Fibroblast of the aortic adventitia (primary cell): ENCODE measurements around the gene CARD10. TPM values are rescaled to one million over a fixed set of nuclear protein-coding genes. Genes with fewer than 3 reads are reported as not detected.

ENCODE experiments used
- DNase-seq: peaks from one replicate; pipeline ENCODE4 v3.0.0-alpha.2; 2010; ENCODE audit warnings: low read depth
- H3K4me3 ChIP-seq: 2 replicates; pipeline ENCODE4 v1.5.1; 2011; ENCODE audit warnings: low read depth, mild to moderate bottlenecking, control low read depth, low read length, moderate library complexity
- total RNA-seq: library from RNA; depleted of rRNA; stranded (reverse); fragments of >200 nt; gene quantifications from 2 replicates; pipeline ENCODE4 v1.2.3, GENCODE V29; 2012; ENCODE audit warnings: low replicate concordance
- TF ChIP-seq, protein P1 (sequence below): IDR thresholded peaks from 2 replicates; pipeline ENCODE4 v1.5.1; 2011; ENCODE audit warnings: mild to moderate bottlenecking, low read length, control low read depth, inconsistent platforms; ENCODE audit not compliant: insufficient read depth

Gene CARD10
- total RNA-seq, 1 donor: 13.1 TPM

DNA sequence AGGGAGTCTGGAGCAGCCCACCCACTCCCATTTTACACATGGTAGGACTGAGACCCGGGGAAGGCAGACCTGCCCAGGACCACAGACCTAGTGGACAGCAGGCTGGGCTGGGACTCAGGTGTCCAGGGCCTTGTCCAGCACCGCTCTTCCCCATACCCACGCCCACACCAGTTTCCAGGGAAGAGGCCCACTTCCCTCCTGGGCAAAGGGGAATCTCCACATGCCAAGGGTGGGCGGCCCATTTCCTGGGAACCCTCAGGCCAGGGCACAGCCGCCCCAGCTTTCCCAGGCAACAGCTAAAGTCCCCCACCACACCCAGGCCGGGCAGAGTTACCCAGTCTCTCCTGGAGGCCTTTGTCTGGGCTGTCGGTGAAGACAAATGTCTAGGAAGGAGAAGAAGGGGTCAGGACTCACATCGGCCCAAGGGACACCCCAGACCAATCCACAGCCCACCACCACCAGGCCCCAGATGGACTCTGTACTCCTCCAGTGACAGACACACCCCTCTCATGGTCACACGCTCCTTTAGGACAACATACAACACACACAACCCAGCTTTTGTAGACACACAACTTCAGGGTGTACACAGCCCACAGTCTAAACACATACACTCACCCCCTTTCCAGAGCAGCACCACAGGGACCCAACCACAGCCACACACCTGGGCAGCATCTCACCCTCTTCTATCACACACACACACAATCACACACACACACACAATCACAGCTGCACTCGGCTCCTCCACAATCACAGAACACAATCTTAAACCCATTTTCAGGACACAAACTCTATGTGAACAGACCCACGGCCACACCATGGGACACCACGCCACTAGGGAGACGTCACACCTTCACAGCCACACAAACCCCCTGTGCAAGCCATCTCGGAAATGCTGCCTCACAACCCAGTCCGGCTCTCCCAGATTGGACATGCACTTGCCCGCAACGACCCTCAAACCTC, 38.5 kb downstream of the CARD10 start:
- TF ChIP-seq, protein P1, sequence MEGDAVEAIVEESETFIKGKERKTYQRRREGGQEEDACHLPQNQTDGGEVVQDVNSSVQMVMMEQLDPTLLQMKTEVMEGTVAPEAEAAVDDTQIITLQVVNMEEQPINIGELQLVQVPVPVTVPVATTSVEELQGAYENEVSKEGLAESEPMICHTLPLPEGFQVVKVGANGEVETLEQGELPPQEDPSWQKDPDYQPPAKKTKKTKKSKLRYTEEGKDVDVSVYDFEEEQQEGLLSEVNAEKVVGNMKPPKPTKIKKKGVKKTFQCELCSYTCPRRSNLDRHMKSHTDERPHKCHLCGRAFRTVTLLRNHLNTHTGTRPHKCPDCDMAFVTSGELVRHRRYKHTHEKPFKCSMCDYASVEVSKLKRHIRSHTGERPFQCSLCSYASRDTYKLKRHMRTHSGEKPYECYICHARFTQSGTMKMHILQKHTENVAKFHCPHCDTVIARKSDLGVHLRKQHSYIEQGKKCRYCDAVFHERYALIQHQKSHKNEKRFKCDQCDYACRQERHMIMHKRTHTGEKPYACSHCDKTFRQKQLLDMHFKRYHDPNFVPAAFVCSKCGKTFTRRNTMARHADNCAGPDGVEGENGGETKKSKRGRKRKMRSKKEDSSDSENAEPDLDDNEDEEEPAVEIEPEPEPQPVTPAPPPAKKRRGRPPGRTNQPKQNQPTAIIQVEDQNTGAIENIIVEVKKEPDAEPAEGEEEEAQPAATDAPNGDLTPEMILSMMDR: no peak
- no peak for DNase-seq
- no peak overlapping the region for H3K4me3 ChIP-seq

DNA sequence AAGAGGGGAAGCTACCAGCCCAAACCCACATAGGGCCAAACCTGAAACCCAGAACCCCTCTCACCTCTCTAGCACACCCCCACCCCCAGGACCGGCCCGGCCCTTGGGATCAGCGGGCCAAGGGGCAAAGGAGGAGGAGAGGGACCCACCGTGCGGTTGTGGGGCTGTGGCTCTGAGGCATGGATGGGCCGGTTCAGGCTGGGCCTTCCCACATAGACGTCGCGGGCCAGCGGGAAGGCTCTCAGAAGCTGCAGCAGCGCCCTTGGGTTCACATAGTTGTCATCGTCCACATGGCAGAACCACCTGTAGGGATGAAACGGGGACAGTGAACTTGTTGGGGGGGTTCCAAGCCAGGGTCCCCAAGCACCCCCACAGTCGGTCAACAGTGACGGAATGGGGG, 40.0 kb downstream of the CARD10 start:
- TF ChIP-seq, protein P1: no peak
- no peak for DNase-seq
- H3K4me3 ChIP-seq: no peak overlapping the region

DNA sequence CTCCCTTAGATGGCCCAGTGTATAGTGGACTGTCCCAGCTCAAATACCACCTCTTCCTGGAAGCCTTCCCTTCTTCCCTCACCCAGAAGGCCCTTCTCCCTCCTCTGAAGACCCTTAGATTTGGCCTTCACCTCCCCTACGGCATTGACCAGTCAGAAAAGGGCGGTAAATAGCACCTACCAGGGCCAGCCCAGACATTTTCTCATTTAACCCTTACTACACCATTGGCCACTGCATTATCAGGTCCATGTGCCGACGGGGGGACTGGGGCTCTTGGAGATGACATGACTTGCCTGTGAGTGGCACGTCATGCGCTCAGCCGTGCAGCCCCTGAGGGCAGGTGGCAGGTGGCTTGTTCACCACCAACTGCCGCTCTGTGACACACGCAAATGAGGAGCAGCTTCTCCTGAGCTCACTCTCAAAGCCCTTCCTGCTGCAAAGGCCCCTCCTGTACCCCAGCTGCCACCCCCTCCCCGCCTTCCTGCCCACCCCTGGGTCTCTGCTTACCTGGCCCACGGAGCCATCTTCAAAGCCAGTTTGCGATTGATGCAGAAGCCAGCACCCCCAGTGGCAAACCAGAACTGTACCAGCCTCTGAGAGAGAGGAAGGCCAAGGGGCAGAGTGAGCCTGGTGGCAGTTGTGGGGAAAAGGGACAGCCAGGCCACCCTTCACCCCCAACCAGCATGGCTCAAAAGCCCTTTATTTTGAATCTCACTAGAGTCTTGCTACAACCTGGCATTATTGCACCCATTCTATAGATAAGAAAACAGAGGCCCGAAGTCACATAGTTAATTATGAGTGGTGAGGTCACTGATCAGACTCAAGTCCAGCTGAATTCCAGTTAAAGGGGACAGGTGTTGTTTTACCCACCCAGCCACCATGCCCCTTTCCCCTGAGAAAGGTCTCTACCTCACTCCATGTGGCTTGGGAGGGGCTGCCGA, 42.6 kb downstream of the CARD10 start:
- no peak overlapping the region for H3K4me3 ChIP-seq
- TF ChIP-seq, protein P1: no peak
- no peak for DNase-seq

DNA sequence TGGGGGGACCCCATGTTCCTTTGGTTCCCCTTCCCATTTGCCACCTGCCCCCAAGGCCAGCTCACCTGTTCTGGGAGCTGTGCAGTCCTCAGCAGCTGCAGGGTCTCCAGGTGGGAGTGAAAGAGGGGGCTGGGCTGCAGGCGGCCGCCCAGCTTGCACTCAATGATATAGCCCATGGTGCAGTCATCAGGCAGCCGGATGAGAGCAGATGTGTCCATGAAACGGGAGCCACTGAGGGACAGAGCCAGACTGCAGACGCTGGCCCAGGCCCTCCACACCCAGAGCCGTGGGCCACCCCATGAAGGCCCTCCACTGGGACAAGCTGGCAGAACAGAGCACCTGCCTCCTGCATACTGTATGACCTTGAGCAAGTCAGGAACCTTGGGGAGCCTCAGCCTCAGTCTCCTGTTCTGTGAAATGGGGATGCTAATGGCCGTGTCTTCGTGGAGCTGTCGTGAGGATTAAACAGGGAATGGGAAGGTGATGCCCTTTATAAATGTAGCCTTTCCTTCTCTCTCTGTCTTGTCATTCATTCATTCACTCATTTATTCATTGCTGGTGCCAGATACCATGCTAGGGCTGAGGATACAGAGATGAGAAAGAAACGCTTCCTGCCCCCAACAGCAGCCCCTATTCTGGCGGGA, 44.6 kb downstream of the CARD10 start:
- no peak for DNase-seq
- no peak overlapping the region for H3K4me3 ChIP-seq
- TF ChIP-seq, protein P1: no peak

DNA sequence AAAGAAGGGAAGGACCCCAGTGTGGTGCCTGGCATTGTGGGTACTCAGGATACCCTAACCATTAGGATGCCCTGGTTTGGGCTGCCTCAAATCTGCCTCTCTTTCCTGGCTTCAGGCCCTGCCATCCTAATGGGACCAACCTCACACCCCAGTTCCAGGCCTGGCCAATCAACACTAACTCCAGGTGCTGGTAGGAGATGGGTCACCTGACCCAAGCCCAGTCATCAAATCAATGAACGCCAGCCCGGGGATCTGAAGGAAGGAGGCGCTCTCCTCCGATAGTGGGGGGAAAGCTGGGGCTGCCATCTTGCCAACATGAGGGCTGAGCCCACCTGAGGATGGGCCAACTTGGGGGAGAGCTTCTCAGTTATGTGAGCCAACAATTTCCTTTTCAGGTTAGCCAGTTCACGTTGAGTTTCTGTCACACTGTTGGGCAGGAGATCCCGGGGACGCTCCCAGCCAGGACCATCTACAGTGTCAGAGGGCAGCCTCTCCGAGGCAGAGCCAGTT, 45.7 kb downstream of the CARD10 start:
- TF ChIP-seq, protein P1: no peak
- DNase-seq: no peak
- H3K4me3 ChIP-seq: no peak overlapping the region

DNA sequence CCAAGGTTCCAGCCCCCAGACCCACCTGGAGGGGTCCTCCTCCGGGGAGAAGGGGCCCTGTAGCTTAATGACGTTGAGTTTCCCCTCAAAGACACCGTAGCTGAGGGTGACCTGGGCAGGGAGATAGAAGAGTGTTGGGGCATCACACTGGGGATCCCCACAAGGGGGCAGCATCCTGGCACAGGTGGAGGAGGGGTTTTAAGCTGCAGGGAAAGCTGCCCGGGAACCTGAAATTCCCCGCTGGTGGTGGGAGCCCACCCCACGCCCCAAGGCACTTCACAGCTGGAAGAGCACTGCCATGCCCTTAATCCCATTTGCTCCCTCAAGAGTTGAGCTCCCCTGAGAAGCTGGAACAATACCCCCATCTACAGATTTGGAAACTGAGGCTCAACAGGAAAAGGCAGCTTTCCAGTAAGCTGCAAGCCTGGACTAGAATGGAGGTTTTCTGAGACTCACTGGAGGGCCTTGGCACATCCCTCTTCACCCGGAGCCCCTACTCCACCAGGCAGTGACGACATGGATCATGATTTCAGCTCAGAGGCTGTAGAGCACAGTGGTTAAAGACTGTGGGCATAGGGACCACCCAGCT, 46.7 kb downstream of the CARD10 start:
- TF ChIP-seq, protein P1: peak; percentile 57
- DNase-seq: no peak
- no peak overlapping the region for H3K4me3 ChIP-seq
